ENCODE results near the gene RANBP6.

Gene RANBP6

GRCh38 chr9:6007058-6007769 lies 8.2 kb downstream of the RANBP6 start:
- peak in 1 of 2 experiments; percentile 11 for DNase-seq

GRCh38 chr9:6006749-6007057 lies 8.7 kb downstream of the RANBP6 start:
- DNase-seq = peak in 1 of 2 experiments; percentile 54

GRCh38 chr9:6000955-6001354 lies 14.5 kb downstream of the RANBP6 start:
- no peak for DNase-seq

- no peak for DNase-seq
These were observed 15.9 kb downstream of the RANBP6 start for GRCh38 chr9:5999443-6000101.

- DNase-seq = no peak
These were observed 20.9 kb downstream of the RANBP6 start for GRCh38 chr9:5994493-5994892.

DNA sequence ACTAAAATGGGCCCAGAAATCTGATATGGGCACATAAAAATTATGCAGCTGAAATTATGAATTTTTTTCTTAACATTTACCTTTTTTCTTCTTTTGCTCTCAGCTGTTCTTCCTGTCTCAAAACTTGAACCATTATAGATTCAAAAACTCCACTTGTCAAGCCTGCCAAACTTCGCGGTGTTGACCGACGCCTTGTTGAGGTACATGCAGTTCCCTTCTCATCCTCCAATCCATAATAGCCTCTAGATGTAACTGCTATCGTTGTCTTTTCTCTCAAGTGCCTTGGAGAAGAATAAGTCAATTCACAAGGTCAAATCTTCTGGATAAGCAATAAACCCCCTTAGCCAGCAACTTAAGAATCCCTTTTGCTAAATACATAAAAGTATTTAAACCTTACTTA lies 27.2 kb downstream of the RANBP6 start:
- DNase-seq = no peak

- DNase-seq = no peak
These were observed 32.4 kb downstream of the RANBP6 start for GRCh38 chr9:5983042-5983441.

DNA sequence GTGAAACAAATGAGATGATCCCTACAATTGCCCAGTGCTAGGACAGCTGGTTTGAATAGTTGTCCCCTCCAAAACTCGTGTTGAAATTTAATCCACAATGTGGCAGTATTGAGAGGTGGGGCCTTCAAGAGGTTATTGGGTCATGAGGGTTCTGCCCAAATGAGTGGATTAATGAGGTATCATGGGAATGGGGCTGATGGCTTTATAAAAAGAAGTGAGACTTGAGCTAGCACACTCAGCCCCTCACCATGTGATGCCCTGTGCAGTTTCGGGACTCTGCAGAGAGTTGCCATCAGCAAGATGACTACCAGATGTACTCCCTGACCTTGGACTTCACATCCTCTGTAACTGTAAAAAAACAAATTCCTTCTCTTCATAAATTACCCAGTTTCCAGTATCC lies 33.1 kb downstream of the RANBP6 start:
- DNase-seq = no peak

- no peak for DNase-seq
These were observed 36.9 kb downstream of the RANBP6 start for GRCh38 chr9:5978523-5978922.

- DNase-seq = no peak
These were observed 38.6 kb downstream of the RANBP6 start for GRCh38 chr9:5976674-5977397.

DNA sequence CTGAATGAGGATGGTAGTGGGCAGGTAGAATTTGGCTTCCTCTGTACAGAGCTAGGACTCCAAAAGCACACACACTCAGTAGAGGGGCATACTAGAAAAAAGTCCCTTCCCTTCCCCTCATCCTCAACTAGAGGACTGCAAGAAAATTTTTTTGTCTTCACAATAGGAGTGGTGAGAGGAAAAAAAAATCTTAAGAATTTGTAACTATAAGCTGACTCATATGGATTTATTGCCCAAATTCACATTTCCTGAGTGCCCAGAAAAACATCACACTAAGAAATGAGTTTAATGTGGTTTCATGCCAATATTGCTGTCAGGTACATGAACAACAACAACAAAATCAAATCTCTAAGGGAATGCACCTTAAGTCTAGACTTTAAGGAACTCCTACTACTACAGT lies 43.7 kb downstream of the RANBP6 start:
- DNase-seq = no peak

All from SW 1271 (cell line).